Measurements from ENCODE around the gene FHL1.

DNA sequence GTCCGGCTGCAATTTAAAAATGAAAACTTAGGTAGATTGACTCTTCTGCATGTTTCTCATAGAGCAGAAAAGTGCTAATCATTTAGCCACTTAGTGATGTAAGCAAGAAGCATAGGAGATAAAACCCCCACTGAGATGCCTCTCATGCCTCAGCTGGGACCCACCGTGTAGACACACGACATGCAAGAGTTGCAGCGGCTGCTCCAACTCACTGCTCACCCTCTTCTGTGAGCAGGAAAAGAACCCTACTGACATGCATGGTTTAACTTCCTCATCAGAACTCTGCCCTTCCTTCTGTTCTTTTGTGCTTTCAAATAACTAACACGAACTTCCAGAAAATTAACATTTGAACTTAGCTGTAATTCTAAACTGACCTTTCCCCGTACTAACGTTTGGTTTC is 62.9 kb downstream of the FHL1 start:
- TF ChIP-seq, protein P1, sequence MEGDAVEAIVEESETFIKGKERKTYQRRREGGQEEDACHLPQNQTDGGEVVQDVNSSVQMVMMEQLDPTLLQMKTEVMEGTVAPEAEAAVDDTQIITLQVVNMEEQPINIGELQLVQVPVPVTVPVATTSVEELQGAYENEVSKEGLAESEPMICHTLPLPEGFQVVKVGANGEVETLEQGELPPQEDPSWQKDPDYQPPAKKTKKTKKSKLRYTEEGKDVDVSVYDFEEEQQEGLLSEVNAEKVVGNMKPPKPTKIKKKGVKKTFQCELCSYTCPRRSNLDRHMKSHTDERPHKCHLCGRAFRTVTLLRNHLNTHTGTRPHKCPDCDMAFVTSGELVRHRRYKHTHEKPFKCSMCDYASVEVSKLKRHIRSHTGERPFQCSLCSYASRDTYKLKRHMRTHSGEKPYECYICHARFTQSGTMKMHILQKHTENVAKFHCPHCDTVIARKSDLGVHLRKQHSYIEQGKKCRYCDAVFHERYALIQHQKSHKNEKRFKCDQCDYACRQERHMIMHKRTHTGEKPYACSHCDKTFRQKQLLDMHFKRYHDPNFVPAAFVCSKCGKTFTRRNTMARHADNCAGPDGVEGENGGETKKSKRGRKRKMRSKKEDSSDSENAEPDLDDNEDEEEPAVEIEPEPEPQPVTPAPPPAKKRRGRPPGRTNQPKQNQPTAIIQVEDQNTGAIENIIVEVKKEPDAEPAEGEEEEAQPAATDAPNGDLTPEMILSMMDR (IDR thresholded peaks at IDR 0.05), result no peak
- TF ChIP-seq POLR2A (IDR thresholded peaks at IDR 0.05), result no peak

Data from lower leg skin (tissue), 3 donors.